K562 (cell line): ENCODE data around the gene CNTF.

Experiments
- CHD4 ChIP-seq: fragments of 200-600 bp; sonication (generic); IDR thresholded peaks from 3 replicates; pipeline ENCODE4 v1.6.1; 2012; ENCODE audit warnings: low read depth, mild to moderate bottlenecking, mixed read lengths, low read length, inconsistent platforms; ENCODE audit not compliant: insufficient read depth, insufficient replicate concordance, poor library complexity, severe bottlenecking
- FOXK2 ChIP-seq, 2 experiments: fragments of 450-650 bp; IDR thresholded peaks in 1 of 2; conservative IDR thresholded peaks in 1 of 2; 2 replicates each; pipeline ENCODE4 v1.6.1; 2016; ENCODE audit warnings: low read depth in 2 of 2, mild to moderate bottlenecking in 1 of 2
- HOMEZ ChIP-seq: fragments of 250-450 bp; sonication (Bioruptor Pico); IDR thresholded peaks from 2 replicates; pipeline ENCODE4 v1.4.0; 2020; ENCODE audit warnings: mild to moderate bottlenecking, moderate library complexity
- JUN ChIP-seq, 2 experiments: sonication (generic) in 1 of 2; formaldehyde crosslinking in 1 of 2; IDR thresholded peaks; 2 replicates each; pipeline versions ENCODE4 v1.6.1 to v1.8.0; 2012 to 2022; ENCODE audit warnings: borderline replicate concordance in 2 of 2, mild to moderate bottlenecking in 2 of 2, improper control_type of control experiment in 1 of 2, low read depth in 1 of 2, low read length in 1 of 2, missing genetic modification reagents in 1 of 2
- PCBP1 ChIP-seq: fragments of 200-400 bp; formaldehyde crosslinking; IDR thresholded peaks from 2 replicates; pipeline ENCODE4 v1.6.1; 2018; ENCODE audit warnings: mild to moderate bottlenecking, low read depth, low read length; ENCODE audit not compliant: poor library complexity, severe bottlenecking
- POLR2AphosphoS5 ChIP-seq: IDR thresholded peaks from 2 replicates; pipeline ENCODE4 v1.6.1; 2011; ENCODE audit warnings: mild to moderate bottlenecking, low read depth, low read length, moderate library complexity; ENCODE audit not compliant: control insufficient read depth, insufficient read depth
- POLR2B ChIP-seq: fragments of 450-650 bp; IDR thresholded peaks from 2 replicates; pipeline ENCODE4 v1.6.1; 2018; ENCODE audit warnings: low read depth; ENCODE audit not compliant: partially characterized antibody
- RBBP5 ChIP-seq: fragments of 200-600 bp; sonication (generic); IDR thresholded peaks from 2 replicates; pipeline ENCODE4 v1.6.1; 2012; ENCODE audit warnings: borderline replicate concordance, mild to moderate bottlenecking, low read length, control low read depth, inconsistent platforms; ENCODE audit not compliant: insufficient read depth, poor library complexity, severe bottlenecking
- STAT6 ChIP-seq: sonication (generic); formaldehyde crosslinking; IDR thresholded peaks from 2 replicates; pipeline ENCODE4 v1.8.1; 2023; ENCODE audit warnings: mild to moderate bottlenecking, missing genetic modification reagents
- THAP7 ChIP-seq: fragments of 250-450 bp; sonication (Bioruptor Pico); IDR thresholded peaks from 2 replicates; pipeline ENCODE4 v1.5.0; 2021
- ZZZ3 ChIP-seq: fragments of 450-650 bp; IDR thresholded peaks from 2 replicates; pipeline ENCODE4 v1.6.1; 2016; ENCODE audit warnings: antibody characterized with exemption, mild to moderate bottlenecking, moderate library complexity
- TF ChIP-seq, protein P1 (sequence below), 3 experiments: IDR thresholded peaks in 2 of 3; conservative IDR thresholded peaks in 1 of 3; 2 replicates each; pipeline ENCODE4 v1.5.1; 2011 to 2012; ENCODE audit warnings: low read length in 3 of 3, mild to moderate bottlenecking in 3 of 3, control low read depth in 2 of 3, improper control_type of control experiment in 1 of 3, inconsistent platforms in 1 of 3, low read depth in 1 of 3, mixed read lengths in 1 of 3, moderate library complexity in 1 of 3; ENCODE audit not compliant: insufficient read depth in 2 of 3

- TF ChIP-seq PCBP1, result no peak
- no peak for TF ChIP-seq RBBP5
- no peak for TF ChIP-seq FOXK2 (conservative IDR thresholded peaks at IDR 0.05 in 1 of 2, IDR thresholded peaks at IDR 0.05 in 1 of 2; ENCODE audit: low read depth in 2 of 2)
- TF ChIP-seq POLR2AphosphoS5, result no peak
- no peak for TF ChIP-seq ZZZ3
- TF ChIP-seq THAP7 (CRISPR knock-in tag), result no peak
- TF ChIP-seq, protein P1, sequence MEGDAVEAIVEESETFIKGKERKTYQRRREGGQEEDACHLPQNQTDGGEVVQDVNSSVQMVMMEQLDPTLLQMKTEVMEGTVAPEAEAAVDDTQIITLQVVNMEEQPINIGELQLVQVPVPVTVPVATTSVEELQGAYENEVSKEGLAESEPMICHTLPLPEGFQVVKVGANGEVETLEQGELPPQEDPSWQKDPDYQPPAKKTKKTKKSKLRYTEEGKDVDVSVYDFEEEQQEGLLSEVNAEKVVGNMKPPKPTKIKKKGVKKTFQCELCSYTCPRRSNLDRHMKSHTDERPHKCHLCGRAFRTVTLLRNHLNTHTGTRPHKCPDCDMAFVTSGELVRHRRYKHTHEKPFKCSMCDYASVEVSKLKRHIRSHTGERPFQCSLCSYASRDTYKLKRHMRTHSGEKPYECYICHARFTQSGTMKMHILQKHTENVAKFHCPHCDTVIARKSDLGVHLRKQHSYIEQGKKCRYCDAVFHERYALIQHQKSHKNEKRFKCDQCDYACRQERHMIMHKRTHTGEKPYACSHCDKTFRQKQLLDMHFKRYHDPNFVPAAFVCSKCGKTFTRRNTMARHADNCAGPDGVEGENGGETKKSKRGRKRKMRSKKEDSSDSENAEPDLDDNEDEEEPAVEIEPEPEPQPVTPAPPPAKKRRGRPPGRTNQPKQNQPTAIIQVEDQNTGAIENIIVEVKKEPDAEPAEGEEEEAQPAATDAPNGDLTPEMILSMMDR (IDR thresholded peaks at IDR 0.05 in 2 of 3, conservative IDR thresholded peaks at IDR 0.05 in 1 of 3; ENCODE audit: insufficient read depth in 2 of 3, low read depth in 1 of 3, low read length in 3 of 3), result no peak
- no peak for TF ChIP-seq HOMEZ
- no peak for TF ChIP-seq JUN (IDR thresholded peaks at IDR 0.05; ENCODE audit: borderline replicate concordance, low read depth, low read length)
- no peak for TF ChIP-seq JUN (CRISPR knock-in tag; IDR thresholded peaks at IDR 0.05; ENCODE audit: borderline replicate concordance)
- no peak for TF ChIP-seq CHD4
- TF ChIP-seq POLR2B, result no peak
- no peak for TF ChIP-seq STAT6 (CRISPR knock-in tag)
Observed at GRCh38 chr11:58649623-58650022, 27.2 kb downstream of the CNTF start.
